Adipocyte (in vitro differentiated cells): ENCODE measurements around the gene PLEKHM3.

Source experiments
- DNase-seq: peaks from one replicate; pipeline ENCODE4 v3.0.0-alpha.2; 2015; ENCODE audit warnings: low read depth
- H3K27me3 ChIP-seq: replicated peaks from 2 replicates; pipeline ENCODE4 v1.7.0; 2013; ENCODE audit warnings: mild to moderate bottlenecking, low read length, moderate library complexity; ENCODE audit not compliant: control insufficient read depth, insufficient read depth
- H3K36me3 ChIP-seq: 2 replicates; pipeline ENCODE4 v1.7.0; 2013; ENCODE audit warnings: low read length, mild to moderate bottlenecking, moderate library complexity; ENCODE audit not compliant: control insufficient read depth, insufficient read depth, severe bottlenecking
- H3K4me1 ChIP-seq: 2 replicates; pipeline ENCODE4 v1.7.0; 2013; ENCODE audit warnings: mild to moderate bottlenecking, low read length, moderate library complexity; ENCODE audit not compliant: control insufficient read depth, insufficient read depth
- H3K4me3 ChIP-seq: 2 replicates; pipeline ENCODE4 v1.7.0; 2013; ENCODE audit warnings: mild to moderate bottlenecking, low read length, moderate library complexity
- H3K9ac ChIP-seq: 2 replicates; pipeline ENCODE4 v1.7.0; 2013; ENCODE audit warnings: mild to moderate bottlenecking, low read length, moderate library complexity
- H3K9me3 ChIP-seq: 2 replicates; pipeline ENCODE4 v1.7.0; 2013; ENCODE audit warnings: mild to moderate bottlenecking, low read length, moderate library complexity; ENCODE audit not compliant: control insufficient read depth

PLEKHM3 gene

DNA sequence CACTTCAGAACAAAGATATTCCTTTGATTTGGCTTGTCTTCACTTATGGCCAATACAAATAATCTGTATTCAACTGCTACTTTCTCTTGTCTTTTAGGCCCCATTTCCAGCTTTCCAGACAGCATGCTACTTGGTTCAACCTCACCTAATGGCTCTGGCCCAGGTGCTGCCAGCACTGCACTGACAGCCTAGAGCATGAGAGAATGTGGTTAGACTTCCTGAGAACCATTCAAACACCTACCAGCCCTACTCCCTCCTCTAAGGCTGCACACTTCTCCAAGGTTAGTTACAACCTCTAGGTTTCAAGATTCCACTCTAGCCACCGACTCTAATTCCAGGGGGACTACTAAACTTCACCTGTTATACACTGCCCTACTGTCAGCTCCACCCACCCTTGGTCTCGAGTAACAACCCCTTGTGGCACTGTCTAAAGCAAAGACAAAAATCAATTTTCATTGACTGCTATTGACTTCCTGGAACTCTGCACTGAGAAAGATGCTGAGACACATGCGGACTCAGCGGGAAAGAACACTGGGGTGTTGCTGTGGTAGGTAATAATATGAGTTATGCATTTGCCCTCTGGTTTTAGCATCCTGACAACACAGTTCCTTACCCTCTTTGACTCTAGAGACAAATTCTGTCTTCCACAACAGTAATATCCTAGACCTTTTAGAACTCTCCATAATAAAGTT lies 38.2 kb downstream of the PLEKHM3 start:
- Histone ChIP-seq H3K36me3 (no peaks in the 10 kb centered on the region), H3K4me3 (no peak overlapping the region)
- no peak for DNase-seq

DNA sequence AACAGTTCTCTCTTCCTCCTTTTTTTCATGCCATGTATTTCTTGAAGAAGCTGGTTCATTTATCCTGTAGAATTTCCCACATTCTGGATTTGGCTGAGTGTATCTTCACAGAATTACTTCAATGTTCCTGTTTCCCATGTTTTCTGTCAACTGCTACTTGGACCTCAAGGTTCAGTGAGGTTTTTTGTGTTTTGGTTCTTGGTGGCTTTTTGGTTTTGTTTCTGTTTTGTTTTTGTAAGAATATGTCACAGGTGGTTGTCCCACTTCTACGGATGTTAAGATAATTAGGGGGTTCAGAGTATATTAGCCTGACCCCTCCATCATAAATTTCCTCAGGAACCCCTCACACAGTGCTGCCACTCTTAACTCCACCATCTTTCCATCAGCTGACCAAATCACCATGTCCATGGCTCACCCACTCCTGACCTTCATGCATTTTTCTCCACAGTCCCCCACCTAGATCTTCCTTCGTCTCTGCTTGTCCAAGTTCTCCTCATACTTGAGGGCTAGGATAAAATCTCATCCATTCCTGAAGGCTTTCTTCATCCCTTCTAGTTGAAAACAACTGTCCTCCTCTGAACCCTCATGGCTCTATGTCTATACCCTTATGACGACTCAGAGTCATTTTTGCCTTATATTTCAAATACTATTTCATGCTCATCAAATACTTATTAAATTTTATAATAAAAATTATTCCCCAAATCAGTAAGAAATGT lies 40.4 kb downstream of the PLEKHM3 start:
- DNase-seq = no peak
- Histone ChIP-seq H3K9me3 (no peaks in the 10 kb centered on the region), H3K4me1 (no peaks in the 10 kb centered on the region), H3K4me3 (no peak overlapping the region), H3K9ac (no peak overlapping the region), H3K27me3 (no peaks in the 10 kb centered on the region), H3K36me3 (no peaks in the 10 kb centered on the region)

More for the DNA sequence above, 38.2 kb downstream of the PLEKHM3 start:
- H3K4me1 ChIP-seq = peaks cover 8% of the 10 kb centered on the region
- H3K9me3 ChIP-seq = no peaks in the 10 kb centered on the region
- H3K27me3 ChIP-seq = no peaks in the 10 kb centered on the region
- H3K9ac ChIP-seq = no peak overlapping the region

DNA sequence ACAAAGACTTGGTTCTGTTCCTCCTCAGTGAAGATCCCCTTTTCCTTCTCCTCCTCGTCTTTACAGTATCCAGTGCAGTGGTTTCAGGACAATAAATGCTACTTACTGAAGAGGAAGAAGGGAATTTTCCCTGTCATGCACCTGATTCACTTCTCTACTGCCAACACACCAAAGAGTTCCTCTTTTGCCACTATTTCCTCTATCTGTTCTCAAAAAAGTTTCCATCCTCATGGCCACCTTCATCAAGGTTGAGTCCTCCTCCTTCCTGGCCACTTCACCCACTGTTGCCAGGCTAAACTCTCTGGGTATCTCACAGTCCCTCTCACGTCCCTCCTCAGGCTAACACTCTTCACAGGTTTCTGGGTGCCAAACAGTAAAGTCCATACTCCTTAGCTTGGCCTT lies 41.7 kb downstream of the PLEKHM3 start:
- Histone ChIP-seq H3K9ac (no peak overlapping the region), H3K4me3 (no peak overlapping the region), H3K36me3 (no peaks in the 10 kb centered on the region), H3K9me3 (no peaks in the 10 kb centered on the region), H3K27me3 (no peaks in the 10 kb centered on the region), H3K4me1 (peaks cover 4% of the 10 kb centered on the region)
- no peak for DNase-seq

DNA sequence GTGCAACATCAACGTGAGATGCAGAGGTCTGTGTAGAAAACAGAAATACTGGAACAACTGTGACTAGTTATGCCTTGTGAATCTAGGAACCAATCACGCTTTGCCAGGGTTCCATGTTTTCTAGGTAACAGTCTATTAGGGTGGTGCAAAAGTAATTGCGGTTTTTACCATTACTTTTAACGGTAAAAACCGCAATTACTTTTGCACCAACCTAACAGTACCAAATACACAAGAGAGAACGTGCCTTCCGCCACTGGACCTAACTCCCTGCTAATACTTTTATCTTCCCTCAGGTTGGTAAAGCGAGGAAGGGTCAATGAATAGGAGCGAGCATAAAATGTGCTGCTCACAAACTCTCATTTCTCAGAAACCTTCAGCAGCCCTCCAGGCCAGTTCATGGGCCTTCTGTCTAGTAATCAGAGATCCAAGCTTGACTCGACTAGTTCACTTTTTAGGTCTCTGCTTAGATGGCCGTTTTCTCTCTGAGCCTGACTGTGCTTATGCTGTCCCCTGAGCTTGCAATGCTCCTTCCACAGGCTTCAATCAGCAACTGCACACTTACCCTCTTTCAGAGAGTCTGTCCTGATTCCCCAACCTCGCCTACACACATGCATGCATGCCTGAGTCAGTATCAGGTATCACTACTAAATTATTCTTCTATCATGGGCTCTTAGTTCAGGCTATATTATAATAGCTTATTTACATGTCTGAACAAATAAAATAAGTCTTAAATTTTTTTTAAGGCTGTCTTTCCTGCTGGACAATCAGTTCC lies 47.0 kb downstream of the PLEKHM3 start:
- H3K9me3 ChIP-seq = no peaks in the 10 kb centered on the region
- H3K36me3 ChIP-seq = peaks cover 9% of the 10 kb centered on the region
- H3K4me3 ChIP-seq = no peak overlapping the region
- no peak overlapping the region for H3K9ac ChIP-seq
- peaks cover 4% of the 10 kb centered on the region for H3K4me1 ChIP-seq
- H3K27me3 ChIP-seq = no peaks in the 10 kb centered on the region
- DNase-seq = no peak

DNA sequence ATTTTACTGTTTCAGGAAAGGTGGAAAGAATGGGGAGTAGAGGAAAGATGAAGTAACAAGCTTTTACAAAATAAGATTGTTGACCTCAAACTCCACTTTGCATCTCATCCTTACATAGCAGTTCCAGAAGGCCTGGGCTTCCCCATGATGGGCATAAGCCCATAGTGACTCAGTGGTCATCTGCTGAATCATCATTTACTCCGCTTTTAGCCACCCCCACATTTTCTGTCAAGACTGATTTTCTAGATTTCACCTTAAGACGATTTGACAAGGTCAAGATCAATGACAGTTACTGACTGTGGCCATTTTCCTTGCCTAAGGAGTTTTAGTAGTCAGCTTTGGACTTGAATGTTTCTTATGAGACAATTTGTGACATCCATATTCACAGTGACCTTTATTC lies 49.4 kb downstream of the PLEKHM3 start:
- Histone ChIP-seq H3K9ac (no peak overlapping the region), H3K4me3 (no peak overlapping the region)
- DNase-seq = no peak

DNA sequence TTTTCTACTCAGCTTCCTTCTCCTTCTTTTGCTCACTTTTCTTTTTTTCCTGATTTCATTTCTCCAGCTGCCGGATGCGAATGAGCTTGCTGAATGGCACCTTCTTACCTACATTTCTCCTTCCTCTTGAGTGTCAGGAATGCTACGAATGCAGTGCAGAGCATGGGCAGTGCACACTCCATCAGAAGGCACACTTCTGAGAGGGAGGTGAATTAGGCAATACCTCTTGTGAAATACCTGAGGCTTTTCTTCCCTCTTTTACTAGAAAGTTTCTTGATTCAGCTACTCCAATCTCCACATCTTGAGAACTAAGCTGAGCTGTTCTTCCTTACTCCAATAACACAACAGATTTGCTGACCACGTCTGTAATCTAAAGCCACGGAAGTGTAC lies 51.1 kb downstream of the PLEKHM3 start:
- no peak for DNase-seq
- no peak overlapping the region for H3K9ac ChIP-seq
- H3K27me3 ChIP-seq = no peaks in the 10 kb centered on the region
- H3K4me1 ChIP-seq = peaks cover 6% of the 10 kb centered on the region
- H3K4me3 ChIP-seq = no peak overlapping the region
- H3K36me3 ChIP-seq = peaks cover 9% of the 10 kb centered on the region
- no peaks in the 10 kb centered on the region for H3K9me3 ChIP-seq

More for the DNA sequence above, 49.4 kb downstream of the PLEKHM3 start:
- Histone ChIP-seq H3K27me3 (no peaks in the 10 kb centered on the region), H3K36me3 (peaks cover 9% of the 10 kb centered on the region), H3K4me1 (peaks cover 4% of the 10 kb centered on the region), H3K9me3 (no peaks in the 10 kb centered on the region)

DNA sequence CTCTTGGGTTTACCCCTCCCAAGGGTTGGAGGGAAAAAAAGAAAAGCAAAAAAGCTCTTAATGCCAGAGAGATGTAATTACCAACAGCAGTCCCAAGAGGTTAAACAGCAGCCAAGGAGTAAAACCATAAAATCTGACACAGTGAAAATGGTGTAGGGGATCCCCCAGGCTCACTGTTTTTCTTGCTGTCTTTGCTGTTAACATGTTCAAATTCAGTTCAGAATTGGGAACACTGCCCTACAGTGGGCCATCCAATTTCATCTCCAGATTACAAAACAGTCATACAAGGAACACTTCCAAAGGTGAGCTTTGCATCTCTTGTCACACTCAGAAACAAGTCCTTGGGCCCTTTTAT lies 54.5 kb downstream of the PLEKHM3 start:
- no peak overlapping the region for H3K4me3 ChIP-seq
- peaks cover 6% of the 10 kb centered on the region for H3K4me1 ChIP-seq
- no peak overlapping the region for H3K9ac ChIP-seq
- no peaks in the 10 kb centered on the region for H3K36me3 ChIP-seq
- DNase-seq = no peak
- H3K27me3 ChIP-seq = no peaks in the 10 kb centered on the region
- no peaks in the 10 kb centered on the region for H3K9me3 ChIP-seq

DNA sequence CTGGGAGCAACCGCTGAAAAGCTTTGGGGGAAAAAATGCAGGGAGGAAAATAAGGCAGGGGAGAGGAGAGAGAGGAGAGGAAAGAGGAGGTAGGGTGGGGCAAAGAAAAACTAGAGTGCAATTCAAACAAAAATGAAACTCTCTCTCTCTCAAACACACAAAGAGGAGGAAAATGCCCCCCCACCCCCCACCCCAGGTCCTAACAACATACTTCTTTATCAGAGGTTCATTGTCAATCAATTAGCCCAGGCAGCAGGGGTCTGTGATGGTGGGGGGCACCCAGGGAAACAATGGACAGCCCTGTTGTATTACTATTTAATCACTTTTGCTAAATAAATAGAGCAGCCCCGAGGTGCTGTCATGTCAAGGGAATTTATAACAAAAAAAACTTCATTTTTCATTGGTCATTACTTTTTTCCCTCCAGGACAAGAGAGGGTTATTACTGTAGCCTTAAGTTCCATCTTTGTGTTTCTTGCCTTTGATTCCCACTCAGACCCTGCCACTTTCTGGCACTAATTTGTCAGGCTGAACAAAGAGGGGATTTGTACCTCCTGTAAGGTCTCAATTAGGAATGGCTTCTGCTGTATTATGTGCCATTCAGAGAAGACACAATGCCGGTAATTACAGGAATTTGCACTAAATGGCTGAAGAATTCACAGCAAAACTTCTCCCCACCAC lies 55.0 kb downstream of the PLEKHM3 start:
- no peak overlapping the region for H3K9ac ChIP-seq
- DNase-seq = no peak
- peaks cover 6% of the 10 kb centered on the region for H3K4me1 ChIP-seq
- H3K36me3 ChIP-seq = no peaks in the 10 kb centered on the region
- no peak overlapping the region for H3K4me3 ChIP-seq
- H3K27me3 ChIP-seq = no peaks in the 10 kb centered on the region
- no peaks in the 10 kb centered on the region for H3K9me3 ChIP-seq

DNA sequence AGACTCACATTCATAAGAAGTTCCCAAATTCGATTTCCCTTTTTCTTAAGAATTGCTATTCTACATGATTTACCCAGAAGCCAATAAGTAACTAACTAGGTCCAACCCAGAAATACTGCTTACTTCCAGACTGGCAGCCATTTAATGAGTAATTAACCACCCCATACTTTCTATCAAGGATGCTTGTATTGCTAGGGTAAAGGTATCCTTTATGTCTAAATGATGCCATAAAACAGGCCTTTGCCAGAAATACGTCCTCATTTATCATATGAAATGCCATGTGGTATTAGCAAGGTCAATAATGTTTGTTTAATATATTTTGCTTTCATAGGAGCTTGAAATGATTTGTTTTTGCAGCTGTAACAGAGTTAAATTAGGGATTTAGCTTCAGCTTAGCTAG lies 56.1 kb downstream of the PLEKHM3 start:
- H3K36me3 ChIP-seq = no peaks in the 10 kb centered on the region
- no peak for DNase-seq
- no peaks in the 10 kb centered on the region for H3K9me3 ChIP-seq
- H3K9ac ChIP-seq = no peak overlapping the region
- H3K4me1 ChIP-seq = peaks cover 6% of the 10 kb centered on the region
- no peaks in the 10 kb centered on the region for H3K27me3 ChIP-seq
- H3K4me3 ChIP-seq = no peak overlapping the region

DNA sequence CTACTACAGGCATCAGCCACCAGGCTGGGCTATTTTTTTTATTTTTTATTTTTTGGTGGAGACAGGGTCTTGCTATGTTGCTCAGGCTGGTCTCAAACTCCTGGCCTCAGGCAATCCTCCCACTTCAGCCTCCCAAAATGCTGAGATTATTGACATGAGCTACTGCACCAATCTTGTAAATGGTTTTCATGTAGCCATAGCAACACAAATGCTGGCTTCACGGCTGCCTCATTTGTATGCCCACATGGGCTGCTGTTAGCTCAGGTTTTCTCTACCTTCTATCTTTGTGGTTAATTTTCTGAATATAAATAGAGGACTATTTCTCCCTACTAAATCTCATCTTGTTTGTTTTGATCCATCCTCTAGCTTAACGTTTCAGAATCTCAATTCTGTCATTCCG lies 58.2 kb downstream of the PLEKHM3 start:
- H3K36me3 ChIP-seq = peaks cover 6% of the 10 kb centered on the region
- H3K9ac ChIP-seq = no peak overlapping the region
- DNase-seq = no peak
- no peaks in the 10 kb centered on the region for H3K27me3 ChIP-seq
- peaks cover 5% of the 10 kb centered on the region for H3K9me3 ChIP-seq
- H3K4me1 ChIP-seq = peaks cover 6% of the 10 kb centered on the region
- no peak overlapping the region for H3K4me3 ChIP-seq

DNA sequence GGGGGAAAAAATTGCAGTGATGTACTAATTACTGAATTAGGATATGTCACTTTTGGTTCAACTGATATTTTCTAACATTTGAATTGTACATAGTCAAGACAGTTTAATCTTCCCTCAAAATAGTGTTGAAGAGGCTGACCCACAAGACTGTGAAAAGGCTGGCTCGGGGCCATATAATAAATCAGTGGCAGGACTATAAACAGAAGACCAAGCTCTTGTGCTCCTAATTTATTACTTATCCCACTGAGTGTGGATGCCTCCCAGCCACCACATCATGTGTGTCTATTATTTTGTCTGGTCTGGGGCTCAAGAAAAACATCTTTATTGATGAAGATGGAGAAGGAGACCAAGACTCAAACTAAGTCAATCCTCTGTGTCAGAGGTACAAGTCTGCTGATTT lies 64.4 kb downstream of the PLEKHM3 start:
- DNase-seq = no peak
- Histone ChIP-seq H3K4me1 (no peaks in the 10 kb centered on the region), H3K36me3 (peaks cover 8% of the 10 kb centered on the region), H3K9ac (no peak overlapping the region), H3K9me3 (peaks cover 8% of the 10 kb centered on the region), H3K27me3 (no peaks in the 10 kb centered on the region), H3K4me3 (no peak overlapping the region)
